Astrocyte (in vitro differentiated cells and primary cell): ENCODE data around the gene SLC51B.

Source experiments
- EZH2 ChIP-seq: IDR thresholded peaks from 2 replicates; pipeline ENCODE4 v1.6.1; 2012; ENCODE audit warnings: mild to moderate bottlenecking, low read length, inconsistent platforms; ENCODE audit not compliant: insufficient read depth
- TF ChIP-seq, protein P1 (sequence below): IDR thresholded peaks from 2 replicates; pipeline ENCODE4 v1.5.1; 2011; ENCODE audit warnings: low read depth, mild to moderate bottlenecking, inconsistent platforms, low read length, moderate library complexity; ENCODE audit not compliant: insufficient read depth

DNA sequence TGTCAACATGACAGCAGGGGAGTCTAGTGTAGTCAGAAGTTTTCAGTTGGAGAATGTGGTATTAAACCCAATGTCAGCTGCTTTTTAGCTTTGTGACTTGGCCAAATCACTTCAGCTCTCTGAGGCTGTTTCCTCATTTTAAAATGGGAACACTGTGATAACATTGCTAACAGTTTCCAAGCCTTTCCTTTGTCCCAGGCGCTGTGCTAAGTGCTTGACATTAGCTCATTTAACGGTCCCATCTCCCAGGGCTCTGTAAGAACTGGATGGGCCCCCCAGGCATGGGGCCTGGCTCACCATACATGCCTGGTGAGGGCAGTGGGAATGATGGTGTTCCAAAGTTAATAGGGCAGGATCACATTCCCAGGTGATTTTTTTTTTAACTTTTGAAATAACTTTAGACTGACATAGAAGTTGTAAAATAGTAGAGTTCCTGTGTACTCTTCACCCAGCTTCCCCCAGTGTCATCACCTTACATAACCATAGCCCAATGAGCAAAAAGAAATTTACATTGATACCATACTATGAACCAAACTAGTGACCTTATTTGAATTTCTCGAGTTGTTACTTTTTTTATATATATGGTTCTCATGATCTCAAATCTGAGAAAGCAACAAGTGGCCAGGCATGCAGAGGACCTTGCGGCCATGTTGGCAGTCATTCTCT is 14.9 kb downstream of the SLC51B start:
- TF ChIP-seq, protein P1, sequence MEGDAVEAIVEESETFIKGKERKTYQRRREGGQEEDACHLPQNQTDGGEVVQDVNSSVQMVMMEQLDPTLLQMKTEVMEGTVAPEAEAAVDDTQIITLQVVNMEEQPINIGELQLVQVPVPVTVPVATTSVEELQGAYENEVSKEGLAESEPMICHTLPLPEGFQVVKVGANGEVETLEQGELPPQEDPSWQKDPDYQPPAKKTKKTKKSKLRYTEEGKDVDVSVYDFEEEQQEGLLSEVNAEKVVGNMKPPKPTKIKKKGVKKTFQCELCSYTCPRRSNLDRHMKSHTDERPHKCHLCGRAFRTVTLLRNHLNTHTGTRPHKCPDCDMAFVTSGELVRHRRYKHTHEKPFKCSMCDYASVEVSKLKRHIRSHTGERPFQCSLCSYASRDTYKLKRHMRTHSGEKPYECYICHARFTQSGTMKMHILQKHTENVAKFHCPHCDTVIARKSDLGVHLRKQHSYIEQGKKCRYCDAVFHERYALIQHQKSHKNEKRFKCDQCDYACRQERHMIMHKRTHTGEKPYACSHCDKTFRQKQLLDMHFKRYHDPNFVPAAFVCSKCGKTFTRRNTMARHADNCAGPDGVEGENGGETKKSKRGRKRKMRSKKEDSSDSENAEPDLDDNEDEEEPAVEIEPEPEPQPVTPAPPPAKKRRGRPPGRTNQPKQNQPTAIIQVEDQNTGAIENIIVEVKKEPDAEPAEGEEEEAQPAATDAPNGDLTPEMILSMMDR = no peak
- no peak for TF ChIP-seq EZH2
